Measurements from ENCODE around the gene SLC35B4.

- no peak for TF ChIP-seq CTCF (IDR thresholded peaks at IDR 0.05; ENCODE audit: low read depth, low read length)
- TF ChIP-seq EZH2phosphoT487 (IDR thresholded peaks at IDR 0.05; ENCODE audit: low read depth): no peak
These were observed 37.4 kb downstream of the SLC35B4 start for GRCh38 chr7:134279336-134279735.

All from OCI-LY3 (cell line).